Uterus (tissue), 2 donors: ENCODE measurements around the gene ZMPSTE24.
A peak's percentile ranks its signal among the peaks of the same experiment; 100 is the strongest.

Source experiments
- POLR2A ChIP-seq, 2 donors: fragments of 450-650 bp; IDR thresholded peaks; one replicate each; pipeline ENCODE4 v1.6.1; 2016; ENCODE audit warnings: antibody characterized with exemption in 2 of 2, mild to moderate bottlenecking in 1 of 2, moderate library complexity in 1 of 2
- TF ChIP-seq, protein P1 (sequence below), 4 experiments: fragments of 200-600 bp in 2 of 4; fragments of 450-650 bp in 2 of 4; sonication (generic) in 2 of 4; IDR thresholded peaks; one replicate each; pipeline ENCODE4 v1.5.1; 2016 to 2019; ENCODE audit warnings: antibody characterized with exemption in 4 of 4, mild to moderate bottlenecking in 2 of 4, moderate library complexity in 1 of 4

DNA sequence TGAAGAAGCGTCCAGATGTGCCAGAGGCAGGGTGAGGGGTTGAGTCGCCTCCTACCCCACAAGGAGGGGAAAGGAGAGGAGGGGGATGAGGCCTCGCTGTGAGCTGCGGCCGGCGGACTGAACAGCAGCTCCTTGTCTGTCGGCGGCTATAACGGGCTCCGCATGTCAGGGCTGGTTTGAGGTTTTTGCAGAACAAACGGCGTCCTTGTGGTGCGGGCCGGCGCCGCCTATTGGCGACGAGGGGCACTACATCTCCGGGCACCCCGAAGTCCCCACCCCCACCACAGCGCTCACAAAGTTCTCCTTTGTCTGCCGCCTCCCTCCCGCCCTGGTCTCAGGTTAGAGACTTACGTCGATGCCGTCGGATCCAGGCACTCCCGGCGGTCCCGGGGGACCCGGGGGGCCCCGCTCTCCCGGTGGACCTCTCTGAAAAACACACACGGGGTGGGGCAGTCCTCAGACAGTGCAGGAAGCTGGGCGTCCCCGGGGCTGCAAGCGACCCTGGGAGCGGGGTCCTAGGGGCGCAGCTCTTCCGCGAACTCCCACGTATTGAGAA lies 57.3 kb downstream of the ZMPSTE24 start:
- TF ChIP-seq, protein P1, sequence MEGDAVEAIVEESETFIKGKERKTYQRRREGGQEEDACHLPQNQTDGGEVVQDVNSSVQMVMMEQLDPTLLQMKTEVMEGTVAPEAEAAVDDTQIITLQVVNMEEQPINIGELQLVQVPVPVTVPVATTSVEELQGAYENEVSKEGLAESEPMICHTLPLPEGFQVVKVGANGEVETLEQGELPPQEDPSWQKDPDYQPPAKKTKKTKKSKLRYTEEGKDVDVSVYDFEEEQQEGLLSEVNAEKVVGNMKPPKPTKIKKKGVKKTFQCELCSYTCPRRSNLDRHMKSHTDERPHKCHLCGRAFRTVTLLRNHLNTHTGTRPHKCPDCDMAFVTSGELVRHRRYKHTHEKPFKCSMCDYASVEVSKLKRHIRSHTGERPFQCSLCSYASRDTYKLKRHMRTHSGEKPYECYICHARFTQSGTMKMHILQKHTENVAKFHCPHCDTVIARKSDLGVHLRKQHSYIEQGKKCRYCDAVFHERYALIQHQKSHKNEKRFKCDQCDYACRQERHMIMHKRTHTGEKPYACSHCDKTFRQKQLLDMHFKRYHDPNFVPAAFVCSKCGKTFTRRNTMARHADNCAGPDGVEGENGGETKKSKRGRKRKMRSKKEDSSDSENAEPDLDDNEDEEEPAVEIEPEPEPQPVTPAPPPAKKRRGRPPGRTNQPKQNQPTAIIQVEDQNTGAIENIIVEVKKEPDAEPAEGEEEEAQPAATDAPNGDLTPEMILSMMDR (IDR thresholded peaks at IDR 0.05), result peak; percentile 74 to 88 (median 86)
- TF ChIP-seq POLR2A (IDR thresholded peaks at IDR 0.05), result no peak
